ENCODE results near the gene ZNF614. TPM values are rescaled to one million over a fixed set of nuclear protein-coding genes. Genes with fewer than 3 reads are reported as not detected.
"Not testable (repeated sequence)": the region's sequence is repeated elsewhere in the genome, so short reads cannot be mapped to it uniquely, and the experiment has no call there.

ZNF614 gene
- total RNA-seq, 1 donor from 2014 or later, result 7.1 TPM

- Mint-ChIP-seq H3K27ac (ENCODE audit: unreplicated experiment) (no peak overlapping the region), H3K27me3 (ENCODE audit: unreplicated experiment) (no peaks in the 10 kb centered on the region), H3K9me3 (ENCODE audit: unreplicated experiment) (peaks cover 8% of the 10 kb centered on the region), H3K4me1 (ENCODE audit: low read depth, unreplicated experiment) (no peaks in the 10 kb centered on the region), H3K4me3 (ENCODE audit: unreplicated experiment) (no peak overlapping the region), H3K36me3 (ENCODE audit: unreplicated experiment) (peaks cover 73% of the 10 kb centered on the region)
- no peak for TF ChIP-seq CTCF (IDR thresholded peaks at IDR 0.05; ENCODE audit: partially characterized antibody, unreplicated experiment)
- no peak for DNase-seq
These were observed 6.0 kb upstream of the ZNF614 start for GRCh38 chr19:52034051-52034728.

- peaks cover 8% of the 10 kb centered on the region for H3K9me3 Mint-ChIP-seq (ENCODE audit: unreplicated experiment)
- H3K36me3 Mint-ChIP-seq (ENCODE audit: unreplicated experiment), result peaks cover 44% of the 10 kb centered on the region
- H3K27ac Mint-ChIP-seq (ENCODE audit: unreplicated experiment), result peak overlapping the region; percentile 98
- peaks cover 10% of the 10 kb centered on the region for H3K27me3 Mint-ChIP-seq (ENCODE audit: unreplicated experiment)
- H3K4me1 Mint-ChIP-seq (ENCODE audit: low read depth, unreplicated experiment), result peaks cover 6% of the 10 kb centered on the region
- DNase-seq, result no peak
- no peak for TF ChIP-seq CTCF (IDR thresholded peaks at IDR 0.05; ENCODE audit: partially characterized antibody, unreplicated experiment)
- peak overlapping the region; percentile 96 for H3K4me3 Mint-ChIP-seq (ENCODE audit: unreplicated experiment)
These were observed 573 bp upstream of the ZNF614 start for GRCh38 chr19:52028780-52029123.

- H3K4me1 Mint-ChIP-seq (ENCODE audit: low read depth, unreplicated experiment), result not testable (repeated sequence)
These were observed 1.8 kb downstream of the ZNF614 start for GRCh38 chr19:52026255-52026990.

GRCh38 chr19:52024478-52024877, 3.7 kb downstream of the ZNF614 start:
- H3K27me3 Mint-ChIP-seq (ENCODE audit: unreplicated experiment), result peaks cover 10% of the 10 kb centered on the region
- H3K36me3 Mint-ChIP-seq (ENCODE audit: unreplicated experiment), result peaks cover 50% of the 10 kb centered on the region
- H3K4me3 Mint-ChIP-seq (ENCODE audit: unreplicated experiment); DNase-seq; H3K9me3 Mint-ChIP-seq (ENCODE audit: unreplicated experiment); H3K4me1 Mint-ChIP-seq (ENCODE audit: low read depth, unreplicated experiment); H3K27ac Mint-ChIP-seq (ENCODE audit: unreplicated experiment): not testable (repeated sequence)

More at GRCh38 chr19:52026255-52026990, 1.8 kb downstream of the ZNF614 start:
- H3K27ac Mint-ChIP-seq (ENCODE audit: unreplicated experiment), result peak overlapping the region; percentile 39
- H3K27me3 Mint-ChIP-seq (ENCODE audit: unreplicated experiment), result peaks cover 10% of the 10 kb centered on the region
- H3K36me3 Mint-ChIP-seq (ENCODE audit: unreplicated experiment), result peaks cover 43% of the 10 kb centered on the region
- H3K4me3 Mint-ChIP-seq (ENCODE audit: unreplicated experiment), result peak overlapping the region; percentile 96
- H3K9me3 Mint-ChIP-seq (ENCODE audit: unreplicated experiment), result peaks cover 12% of the 10 kb centered on the region
- DNase-seq, result not testable (repeated sequence)

GRCh38 chr19:52022193-52022592, 6.0 kb downstream of the ZNF614 start:
- no peak for DNase-seq
- no peak overlapping the region for H3K27ac Mint-ChIP-seq (ENCODE audit: unreplicated experiment)
- H3K4me3 Mint-ChIP-seq (ENCODE audit: unreplicated experiment), result no peak overlapping the region
- H3K4me1 Mint-ChIP-seq (ENCODE audit: low read depth, unreplicated experiment), result peaks cover 4% of the 10 kb centered on the region
- peaks cover 4% of the 10 kb centered on the region for H3K9me3 Mint-ChIP-seq (ENCODE audit: unreplicated experiment)
- H3K36me3 Mint-ChIP-seq (ENCODE audit: unreplicated experiment), result peaks cover 59% of the 10 kb centered on the region
- no peak for TF ChIP-seq CTCF (IDR thresholded peaks at IDR 0.05; ENCODE audit: partially characterized antibody, unreplicated experiment)
- no peaks in the 10 kb centered on the region for H3K27me3 Mint-ChIP-seq (ENCODE audit: unreplicated experiment)

GRCh38 chr19:52020506-52020905, 7.7 kb downstream of the ZNF614 start:
- peaks cover 4% of the 10 kb centered on the region for H3K9me3 Mint-ChIP-seq (ENCODE audit: unreplicated experiment)
- no peak for TF ChIP-seq CTCF (IDR thresholded peaks at IDR 0.05; ENCODE audit: partially characterized antibody, unreplicated experiment)
- H3K4me1 Mint-ChIP-seq (ENCODE audit: low read depth, unreplicated experiment), result no peaks in the 10 kb centered on the region
- H3K4me3 Mint-ChIP-seq (ENCODE audit: unreplicated experiment), result no peak overlapping the region
- peaks cover 65% of the 10 kb centered on the region for H3K36me3 Mint-ChIP-seq (ENCODE audit: unreplicated experiment)
- H3K27me3 Mint-ChIP-seq (ENCODE audit: unreplicated experiment), result no peaks in the 10 kb centered on the region
- DNase-seq, result no peak
- no peak overlapping the region for H3K27ac Mint-ChIP-seq (ENCODE audit: unreplicated experiment)

Data from glutamatergic neuron (in vitro differentiated cells).